ENCODE measurements around the gene TGFB3. TPM values are rescaled to one million over a fixed set of nuclear protein-coding genes. Genes with fewer than 3 reads are reported as not detected.

Gene TGFB3
- total and polyA plus RNA-seq, 4 donors, result 2.1 to 5.8 (median 3.2) TPM

GRCh38 chr14:76007379-76007778 is 25.6 kb upstream of the TGFB3 start:
- no peak for DNase-seq (ENCODE audit: low spot score)
- Histone ChIP-seq H3K9ac (ENCODE audit: low read depth in 1 of 2, low read length in 2 of 2) (no peak overlapping the region), H3K9me3 (ENCODE audit: control insufficient read depth in 4 of 4, low read length in 3 of 4) (peaks cover 0 to 2% (median 0%) of the 10 kb centered on the region in 4 donors), H3K4me1 (ENCODE audit: control insufficient read depth in 4 of 4, insufficient read depth in 4 of 4, low read length in 3 of 4) (peaks cover 0 to 10% (median 8%) of the 10 kb centered on the region in 4 donors), H3K4me3 (ENCODE audit: low read depth in 1 of 3, low read length in 3 of 3) (no peak overlapping the region), H3K36me3 (ENCODE audit: control insufficient read depth in 4 of 4, insufficient read depth in 3 of 4, low read depth in 1 of 4, low read length in 3 of 4) (peaks cover 10 to 38% (median 26%) of the 10 kb centered on the region in 4 donors), H3K27ac (ENCODE audit: low read depth in 1 of 2, low read length in 2 of 2) (no peak overlapping the region), H3K27me3 (ENCODE audit: control insufficient read depth in 4 of 4, insufficient read depth in 4 of 4, low read length in 3 of 4) (no peaks in the 10 kb centered on the region)
- TF ChIP-seq HNF4G (IDR thresholded peaks at IDR 0.05) (no peak), MAX (IDR thresholded peaks at IDR 0.05) (no peak), FOXA2 (IDR thresholded peaks at IDR 0.05) (no peak), SP1 (IDR thresholded peaks at IDR 0.05) (no peak), REST (IDR thresholded peaks at IDR 0.05) (no peak), GABPA (IDR thresholded peaks at IDR 0.05 in 1 of 2, conservative IDR thresholded peaks at IDR 0.05 in 1 of 2) (no peak), JUND (IDR thresholded peaks at IDR 0.05) (no peak), NR2F2 (IDR thresholded peaks at IDR 0.05) (no peak), TAF1 (conservative IDR thresholded peaks at IDR 0.05) (no peak), ZBTB33 (IDR thresholded peaks at IDR 0.05) (no peak), YY1 (IDR thresholded peaks at IDR 0.05) (no peak), ATF3 (IDR thresholded peaks at IDR 0.05) (no peak), EGR1 (IDR thresholded peaks at IDR 0.05; ENCODE audit: low read depth in 2 of 2) (no peak), CTCF (IDR thresholded peaks at IDR 0.05; ENCODE audit: low read depth, low read length, missing input control) (no peak), HNF4A (conservative IDR thresholded peaks at IDR 0.05) (no peak), FOXA1 (IDR thresholded peaks at IDR 0.05) (no peak), RXRA (IDR thresholded peaks at IDR 0.05) (no peak), RAD21 (IDR thresholded peaks at IDR 0.05) (no peak)
- WGBS, result 100% methylated on average over 1 of the region's 1 CpG

All from liver (tissue), 9 donors.